ENCODE measurements around the gene SOWAHA. TPM values are rescaled to one million over a fixed set of nuclear protein-coding genes. Genes with fewer than 3 reads are reported as not detected.

Gene SOWAHA
- total RNA-seq, 1 experiment from 2014 or later, result 0.20 TPM

DNA sequence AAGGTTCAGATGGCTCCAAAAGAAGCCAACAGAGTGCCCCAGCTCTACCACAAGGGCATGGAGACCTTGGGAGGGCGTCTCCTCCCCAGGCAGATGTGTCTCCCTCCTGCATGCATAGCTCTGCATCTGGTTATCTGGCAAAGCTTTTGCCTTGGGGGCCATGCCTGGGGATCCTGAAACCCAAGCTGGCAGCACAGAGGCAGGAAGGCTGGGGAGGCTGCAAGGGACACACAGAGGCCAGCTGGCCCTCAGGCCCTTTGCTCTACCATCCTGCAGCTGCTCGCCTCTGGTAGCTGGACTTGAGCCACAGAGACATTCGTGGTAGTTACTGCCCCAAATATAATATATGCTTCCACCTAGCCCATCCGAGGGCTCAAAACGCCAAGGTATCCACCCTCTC is 40.0 kb upstream of the SOWAHA start:
- Histone ChIP-seq H4K20me1 (ENCODE audit: control insufficient read depth, insufficient read depth, insufficient read length) (no peaks in the 10 kb centered on the region), H4K5ac (ENCODE audit: insufficient read length, low read depth, low read length) (no peak overlapping the region), H3K79me1 (ENCODE audit: insufficient read depth, low read depth, low read length, poor library complexity, severe bottlenecking) (peaks cover 2% of the 10 kb centered on the region), H3K4ac (ENCODE audit: low read depth, low read length) (no peak overlapping the region), H3K9ac (ENCODE audit: extremely low read depth, insufficient read length, low read length) (no peak overlapping the region), H2AK5ac (ENCODE audit: insufficient read length, low read length) (no peak overlapping the region), H2BK20ac (ENCODE audit: low read depth, low read length, poor library complexity, severe bottlenecking) (no peak overlapping the region), H3K79me2 (ENCODE audit: insufficient read depth, low read length) (peaks cover 2% of the 10 kb centered on the region; the same call in 1 of the 2 replicates), H2BK12ac (ENCODE audit: insufficient read length, low read depth, low read length) (no peak overlapping the region), H2BK120ac (ENCODE audit: low read depth, low read length, poor library complexity, severe bottlenecking) (no peak overlapping the region), H2AFZ (ENCODE audit: low read length) (no peak overlapping the region), H3K56ac (ENCODE audit: insufficient read length, low read depth, low read length) (no peak overlapping the region), H3K4me1 (ENCODE audit: insufficient read depth, low read length) (peaks cover 10% of the 10 kb centered on the region; the same call in 1 of the 2 replicates), H2BK5ac (ENCODE audit: insufficient read length, low read length) (no peak overlapping the region), H2BK15ac (ENCODE audit: low read depth, low read length) (no peak overlapping the region), H3K27ac (ENCODE audit: insufficient read length, low read depth, low read length) (no peak overlapping the region), H3K23me2 (ENCODE audit: insufficient read length, low read depth, low read length, poor library complexity, severe bottlenecking) (peaks cover 13% of the 10 kb centered on the region), H3K18ac (ENCODE audit: insufficient read length, low read depth, low read length) (no peak overlapping the region), H4K91ac (ENCODE audit: insufficient read length, low read depth, low read length) (no peak overlapping the region), H3K23ac (ENCODE audit: insufficient read length, low read depth, low read length) (no peak overlapping the region), H3T11ph (ENCODE audit: low read length) (no peak overlapping the region), H4K8ac (replicated peaks; ENCODE audit: insufficient read length, low read depth, low read length) (no peak overlapping the region), H3K9me3 (ENCODE audit: control insufficient read depth, low read depth, low read length) (no peaks in the 10 kb centered on the region), H3K4me2 (ENCODE audit: insufficient read depth, insufficient read length, low read length) (no peak overlapping the region), H3K14ac (ENCODE audit: insufficient read depth, low read length) (no peak overlapping the region), H3K27me3 (ENCODE audit: insufficient read depth, low read length) (peaks cover 7% of the 10 kb centered on the region; the same call in 1 of the 2 replicates)
- Mint-ChIP-seq H3K27me3 (ENCODE audit: low read depth) (peaks cover 48% of the 10 kb centered on the region), H3K27ac (no peak overlapping the region; a peak in 1 of 7 replicates), H3K4me1 (peaks cover 29 to 36% of the 10 kb centered on the region in 2 experiments), H3K4me3 (no peak overlapping the region), H3K36me3 (ENCODE audit: insufficient read depth in 1 of 3, low read depth in 3 of 3) (no peaks in the 10 kb centered on the region), H3K9me3 (no peaks in the 10 kb centered on the region; a peak in 1 of 5 replicates)
- TF ChIP-seq, protein P1, sequence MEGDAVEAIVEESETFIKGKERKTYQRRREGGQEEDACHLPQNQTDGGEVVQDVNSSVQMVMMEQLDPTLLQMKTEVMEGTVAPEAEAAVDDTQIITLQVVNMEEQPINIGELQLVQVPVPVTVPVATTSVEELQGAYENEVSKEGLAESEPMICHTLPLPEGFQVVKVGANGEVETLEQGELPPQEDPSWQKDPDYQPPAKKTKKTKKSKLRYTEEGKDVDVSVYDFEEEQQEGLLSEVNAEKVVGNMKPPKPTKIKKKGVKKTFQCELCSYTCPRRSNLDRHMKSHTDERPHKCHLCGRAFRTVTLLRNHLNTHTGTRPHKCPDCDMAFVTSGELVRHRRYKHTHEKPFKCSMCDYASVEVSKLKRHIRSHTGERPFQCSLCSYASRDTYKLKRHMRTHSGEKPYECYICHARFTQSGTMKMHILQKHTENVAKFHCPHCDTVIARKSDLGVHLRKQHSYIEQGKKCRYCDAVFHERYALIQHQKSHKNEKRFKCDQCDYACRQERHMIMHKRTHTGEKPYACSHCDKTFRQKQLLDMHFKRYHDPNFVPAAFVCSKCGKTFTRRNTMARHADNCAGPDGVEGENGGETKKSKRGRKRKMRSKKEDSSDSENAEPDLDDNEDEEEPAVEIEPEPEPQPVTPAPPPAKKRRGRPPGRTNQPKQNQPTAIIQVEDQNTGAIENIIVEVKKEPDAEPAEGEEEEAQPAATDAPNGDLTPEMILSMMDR (conservative IDR thresholded peaks at IDR 0.05), result no peak
- no peak for DNase-seq
- no CpG with 5 or more reads among the region's 5 CpGs for WGBS (ENCODE audit: extremely low coverage, insufficient read length, low lambda C conversion rate)
